Upper lobe of left lung (tissue), 4 donors: ENCODE data around the gene RABGAP1.

Experiments used
- CTCF ChIP-seq, 6 experiments: fragments of 450-650 bp in 4 of 6; fragments of 200-600 bp in 2 of 6; sonication (generic) in 2 of 6; IDR thresholded peaks; one replicate each; pipeline ENCODE4 v1.5.1; 2016 to 2019; ENCODE audit warnings: antibody characterized with exemption in 6 of 6
- POLR2A ChIP-seq, 4 donors: fragments of 450-650 bp; IDR thresholded peaks; one replicate each; pipeline ENCODE4 v1.5.1; 2016 to 2017; ENCODE audit warnings: antibody characterized with exemption in 4 of 4, mild to moderate bottlenecking in 2 of 4
- POLR2AphosphoS5 ChIP-seq, 2 donors: sonication (generic); formaldehyde crosslinking; IDR thresholded peaks; one replicate each; pipeline ENCODE4 v1.5.1; 2017; ENCODE audit warnings: antibody characterized with exemption in 2 of 2

GRCh38 chr9:123081824-123082223, 141.0 kb downstream of the RABGAP1 start:
- TF ChIP-seq CTCF (IDR thresholded peaks at IDR 0.05) (peak; percentile 13 to 49 (median 36)), POLR2A (IDR thresholded peaks at IDR 0.05) (no peak), POLR2AphosphoS5 (IDR thresholded peaks at IDR 0.05) (no peak)
